Upper lobe of left lung (tissue), 4 donors: ENCODE measurements around the gene MAST3.

Experiments
- POLR2AphosphoS5 ChIP-seq, 2 donors: sonication (generic); formaldehyde crosslinking; IDR thresholded peaks; one replicate each; pipeline ENCODE4 v1.5.1; 2017; ENCODE audit warnings: antibody characterized with exemption in 2 of 2
- TF ChIP-seq, protein P1 (sequence below), 6 experiments: fragments of 450-650 bp in 4 of 6; fragments of 200-600 bp in 2 of 6; sonication (generic) in 2 of 6; IDR thresholded peaks; one replicate each; pipeline ENCODE4 v1.5.1; 2016 to 2019; ENCODE audit warnings: antibody characterized with exemption in 6 of 6

DNA sequence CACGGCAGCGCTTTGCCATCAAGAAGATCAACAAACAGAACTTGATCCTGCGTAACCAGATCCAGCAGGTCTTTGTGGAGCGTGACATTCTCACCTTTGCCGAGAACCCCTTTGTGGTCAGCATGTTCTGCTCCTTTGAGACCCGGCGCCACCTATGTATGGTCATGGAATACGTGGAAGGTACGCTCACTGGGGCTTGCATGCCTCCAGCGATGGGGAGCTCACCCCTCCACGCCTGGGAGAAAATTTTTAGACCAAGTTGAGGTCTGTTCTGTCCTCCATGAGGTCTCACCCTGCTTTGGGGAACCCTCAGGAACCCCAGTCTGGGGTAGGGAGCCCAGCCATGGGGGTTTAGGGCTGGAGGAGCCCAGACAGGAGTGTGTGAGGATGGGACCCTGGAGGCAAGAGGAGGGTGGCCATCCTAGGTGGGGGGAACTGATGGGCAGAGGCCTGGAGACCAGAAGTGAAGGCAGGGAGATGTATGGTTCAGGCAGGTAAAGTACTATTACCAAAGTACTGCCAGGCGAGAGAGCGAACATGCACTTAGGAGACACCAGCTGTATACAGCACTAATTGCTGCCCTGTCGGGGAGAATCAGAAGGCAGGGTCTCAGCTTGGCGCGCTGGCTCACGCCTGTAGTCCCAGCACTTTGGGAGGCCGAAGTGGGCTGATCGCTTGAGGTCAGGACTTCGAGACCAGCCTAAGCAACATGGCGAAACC lies 33.1 kb downstream of the MAST3 start:
- TF ChIP-seq, protein P1, sequence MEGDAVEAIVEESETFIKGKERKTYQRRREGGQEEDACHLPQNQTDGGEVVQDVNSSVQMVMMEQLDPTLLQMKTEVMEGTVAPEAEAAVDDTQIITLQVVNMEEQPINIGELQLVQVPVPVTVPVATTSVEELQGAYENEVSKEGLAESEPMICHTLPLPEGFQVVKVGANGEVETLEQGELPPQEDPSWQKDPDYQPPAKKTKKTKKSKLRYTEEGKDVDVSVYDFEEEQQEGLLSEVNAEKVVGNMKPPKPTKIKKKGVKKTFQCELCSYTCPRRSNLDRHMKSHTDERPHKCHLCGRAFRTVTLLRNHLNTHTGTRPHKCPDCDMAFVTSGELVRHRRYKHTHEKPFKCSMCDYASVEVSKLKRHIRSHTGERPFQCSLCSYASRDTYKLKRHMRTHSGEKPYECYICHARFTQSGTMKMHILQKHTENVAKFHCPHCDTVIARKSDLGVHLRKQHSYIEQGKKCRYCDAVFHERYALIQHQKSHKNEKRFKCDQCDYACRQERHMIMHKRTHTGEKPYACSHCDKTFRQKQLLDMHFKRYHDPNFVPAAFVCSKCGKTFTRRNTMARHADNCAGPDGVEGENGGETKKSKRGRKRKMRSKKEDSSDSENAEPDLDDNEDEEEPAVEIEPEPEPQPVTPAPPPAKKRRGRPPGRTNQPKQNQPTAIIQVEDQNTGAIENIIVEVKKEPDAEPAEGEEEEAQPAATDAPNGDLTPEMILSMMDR (IDR thresholded peaks at IDR 0.05) = no peak
- no peak for TF ChIP-seq POLR2AphosphoS5 (IDR thresholded peaks at IDR 0.05)
